Inferior parietal cortex (tissue), 1 donor: ENCODE data around the gene FNDC3B.
A peak's percentile ranks its signal among the peaks of the same experiment; 100 is the strongest.

Experiments used
- DNase-seq: peaks from one replicate; pipeline ENCODE4 v3.0.0-alpha.2; 2016; ENCODE audit errors: extremely low spot score

The FNDC3B gene

DNA sequence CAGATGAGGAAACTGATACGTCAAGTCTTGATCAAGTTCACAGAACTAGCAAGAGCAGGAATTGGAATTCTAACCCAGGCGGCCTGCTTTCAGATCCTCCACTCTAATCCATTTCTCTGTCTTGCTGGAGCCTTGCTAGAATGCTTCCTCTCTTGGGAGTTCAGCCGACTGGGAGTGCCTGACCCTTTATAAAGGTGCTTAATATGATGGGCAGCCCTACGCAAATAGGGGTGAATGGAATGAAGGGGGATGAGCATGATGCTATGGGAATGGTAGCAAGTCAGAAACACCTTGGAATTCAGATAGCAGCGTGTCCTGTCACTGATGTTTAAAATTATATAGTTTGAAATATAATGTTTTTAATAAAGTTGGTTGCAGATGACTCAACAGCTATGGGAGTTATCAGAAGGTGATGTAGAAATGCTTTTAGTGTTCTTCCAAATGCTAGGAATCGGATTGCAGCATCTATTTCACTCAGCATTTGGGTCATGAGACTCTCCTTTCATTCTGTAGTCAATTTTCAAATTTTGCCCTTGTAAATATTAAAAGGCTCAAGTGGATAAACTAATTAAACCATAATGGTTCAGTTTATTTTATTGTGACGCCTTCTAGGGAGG, 150.7 kb downstream of the FNDC3B start:
- DNase-seq = no peak

DNA sequence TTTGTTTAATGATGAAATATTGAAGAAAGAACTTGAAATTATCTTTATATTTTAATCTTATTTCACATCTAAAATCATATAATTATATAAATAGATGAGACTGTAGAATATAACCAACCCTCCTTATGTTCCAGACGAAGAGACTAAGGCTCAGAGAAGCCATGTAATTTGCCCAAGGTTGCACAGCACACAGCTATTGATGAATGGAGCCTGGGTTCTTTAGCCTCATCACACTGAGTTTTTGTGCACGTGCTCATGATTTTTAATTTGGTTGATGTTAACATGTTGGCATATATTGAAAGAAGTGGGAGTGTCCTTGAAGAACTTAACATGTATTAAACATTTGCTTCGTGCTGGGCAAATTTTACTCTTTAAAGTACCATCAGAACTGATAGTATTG, 151.6 kb downstream of the FNDC3B start:
- no peak for DNase-seq

DNA sequence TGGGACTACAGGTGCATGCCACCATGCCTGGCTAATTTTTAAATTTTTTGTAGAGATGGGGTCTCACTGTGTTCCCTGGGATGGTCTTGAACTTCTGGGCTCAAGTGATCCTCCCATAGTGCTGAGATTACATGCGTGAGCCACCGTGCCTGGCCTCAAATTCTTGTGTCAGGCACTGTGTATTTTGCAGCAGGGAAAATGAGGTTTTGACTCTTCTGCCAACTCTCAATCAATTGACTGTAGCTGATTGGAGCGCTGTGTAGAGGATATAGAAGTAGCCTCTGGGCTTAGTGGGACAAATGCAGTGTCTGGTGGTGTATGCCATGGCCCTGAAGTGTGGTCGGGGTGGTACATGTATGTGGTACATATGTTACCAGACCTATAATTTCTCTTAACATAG, 152.3 kb downstream of the FNDC3B start:
- DNase-seq = no peak

DNA sequence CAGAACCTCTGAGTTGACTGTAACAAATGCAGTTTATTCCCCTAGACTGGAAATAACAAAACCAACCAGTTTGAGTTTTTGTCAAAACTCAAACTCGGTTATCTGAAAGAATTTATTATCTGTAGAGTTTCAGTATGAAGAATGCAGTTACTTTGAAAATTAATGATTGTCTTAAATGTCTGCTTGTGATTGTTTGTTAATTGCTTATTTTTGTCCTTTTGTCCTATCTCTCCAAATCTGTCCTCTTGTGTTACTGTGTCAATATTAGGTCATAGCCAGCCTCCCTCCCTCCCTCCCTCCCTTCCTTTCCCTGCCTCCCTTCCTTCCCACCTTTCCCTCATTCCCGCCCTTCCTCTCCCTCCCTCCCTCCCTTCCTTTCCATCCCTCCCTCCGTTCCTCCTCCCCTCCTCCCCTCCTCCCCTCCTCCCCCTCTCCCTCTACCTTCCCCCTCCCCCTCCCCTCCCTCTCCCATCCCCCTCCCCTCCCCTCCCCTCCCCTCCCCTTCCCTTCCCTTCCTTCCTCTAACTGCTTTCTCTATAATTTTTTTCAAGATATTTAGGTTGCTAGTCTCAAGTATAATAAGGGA, 153.5 kb downstream of the FNDC3B start:
- no peak for DNase-seq

DNA sequence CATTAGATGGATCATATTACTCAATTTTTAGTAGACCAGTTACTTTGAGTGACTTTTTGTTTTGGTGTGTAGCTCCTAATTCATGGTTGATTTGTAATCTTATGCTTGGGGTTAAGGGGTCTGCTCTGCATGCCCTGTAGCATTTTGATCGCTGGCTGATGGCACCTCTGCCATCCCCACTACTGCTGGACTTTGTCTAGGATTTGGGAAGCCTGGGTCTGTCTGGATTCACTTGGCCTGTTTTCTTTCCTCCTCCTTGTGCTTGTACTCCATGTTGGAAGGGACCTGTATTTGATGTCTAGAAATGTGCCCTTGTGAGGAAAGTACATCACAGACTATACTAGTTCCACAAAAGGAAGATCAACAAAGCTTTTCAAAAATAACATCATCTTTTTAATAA, 154.1 kb downstream of the FNDC3B start:
- no peak for DNase-seq

DNA sequence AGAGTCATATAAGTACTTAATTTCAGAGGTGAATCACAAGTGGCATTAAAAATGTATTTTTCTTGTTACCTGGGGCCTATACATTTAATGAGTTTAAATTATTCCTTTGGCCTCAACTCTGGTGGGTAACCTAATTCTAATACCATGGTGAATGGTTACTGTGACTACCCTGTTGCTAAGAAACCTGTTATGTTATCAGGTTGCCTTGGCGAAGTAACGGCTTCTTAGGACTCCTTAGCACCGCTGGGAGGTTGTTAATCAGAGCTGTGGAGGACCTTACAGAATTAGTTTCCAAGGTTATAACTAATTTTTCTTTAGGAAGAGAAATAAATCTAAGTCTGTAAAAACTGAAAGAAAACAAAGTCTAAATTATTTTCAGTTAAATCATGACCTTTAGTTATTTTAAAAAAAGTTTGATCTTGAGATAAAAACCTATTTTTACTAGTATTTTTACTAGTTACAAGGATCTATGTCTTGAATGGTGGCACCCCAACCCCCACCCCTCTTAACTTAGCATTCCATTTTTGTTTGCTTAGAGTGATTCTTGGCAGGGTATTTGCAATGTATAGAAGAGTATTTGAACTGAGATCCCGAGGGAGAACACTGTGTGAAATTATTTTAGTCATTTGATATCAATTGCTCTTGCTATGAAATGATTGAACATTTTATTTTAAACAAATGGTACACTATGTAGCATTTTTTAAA, 155.5 kb downstream of the FNDC3B start:
- no peak for DNase-seq

DNA sequence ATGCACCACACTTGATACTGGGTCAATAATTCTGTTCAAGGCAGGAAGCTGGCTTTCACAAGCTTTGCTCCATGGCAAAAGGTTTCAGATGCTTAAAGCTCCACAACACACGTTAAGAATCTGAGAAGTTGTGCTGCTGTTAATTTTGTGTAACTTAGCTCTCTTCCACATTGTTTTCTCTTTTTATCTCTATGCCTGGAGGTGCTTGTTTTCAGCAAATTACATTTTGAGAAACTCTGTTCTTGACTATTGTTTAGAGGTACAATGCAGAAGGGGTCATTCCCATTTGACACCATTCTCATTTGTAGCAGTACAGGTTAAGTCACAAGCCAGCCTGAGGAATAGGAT, 156.0 kb downstream of the FNDC3B start:
- no peak for DNase-seq

DNA sequence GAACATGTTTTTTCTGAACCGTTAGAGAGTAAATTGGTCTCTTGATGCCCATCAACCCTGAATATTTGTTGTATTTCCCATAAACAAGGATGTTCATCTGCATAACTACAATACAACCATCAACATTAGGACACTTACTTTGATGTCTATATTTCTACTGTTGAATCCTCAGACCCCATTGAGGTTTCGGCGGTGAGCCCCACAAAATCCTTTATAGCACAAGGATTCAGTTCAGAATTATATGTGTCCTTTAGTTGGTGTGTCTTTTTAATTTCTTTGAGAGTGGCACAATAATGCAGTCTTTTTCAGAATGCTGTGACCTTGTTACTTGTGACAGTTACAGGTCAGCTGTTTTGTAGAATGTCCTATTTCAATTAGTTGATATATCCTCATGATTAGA, 158.0 kb downstream of the FNDC3B start:
- DNase-seq = no peak

DNA sequence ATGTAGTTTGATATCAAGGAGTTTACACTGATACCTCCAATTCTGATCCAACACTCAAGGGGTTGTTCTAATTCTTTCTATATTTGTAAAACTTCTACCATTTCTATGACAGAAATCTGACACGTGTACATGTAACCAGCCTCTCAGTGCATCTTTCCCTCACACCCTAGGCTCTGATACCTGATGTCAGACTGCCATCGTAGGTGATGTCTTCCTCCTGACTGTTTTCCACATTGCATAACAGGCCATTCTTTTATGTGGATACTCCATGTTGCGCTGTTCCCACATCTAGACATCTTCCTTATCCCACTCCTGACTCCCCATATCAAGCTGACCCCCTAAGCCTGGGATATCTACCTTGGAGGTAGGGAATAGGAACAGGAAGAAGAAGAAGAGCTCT, 159.1 kb downstream of the FNDC3B start:
- DNase-seq = no peak

DNA sequence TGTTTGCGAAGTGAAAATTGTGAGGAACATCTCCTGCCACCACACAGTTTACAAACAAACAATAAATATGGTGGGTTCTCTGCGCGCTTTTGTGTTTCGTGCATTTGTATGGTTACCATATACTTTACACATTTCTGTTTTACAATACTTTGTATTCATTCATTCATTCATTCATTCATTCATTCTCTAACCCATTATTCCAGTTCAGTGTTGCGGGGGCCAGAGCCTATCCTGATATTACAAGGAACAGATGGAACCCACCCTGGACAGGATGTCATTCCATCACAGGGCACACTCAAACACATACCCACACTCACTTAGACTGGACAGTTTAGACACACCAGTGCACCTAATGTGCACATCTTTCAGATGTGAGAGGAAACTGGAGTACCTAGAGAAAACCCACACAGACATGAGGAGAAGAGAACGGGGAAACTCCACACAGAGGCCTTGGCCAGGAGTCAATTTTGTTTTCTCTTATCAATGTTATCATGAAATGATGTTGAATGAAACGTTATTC, 160.5 kb downstream of the FNDC3B start:
- no peak for DNase-seq

DNA sequence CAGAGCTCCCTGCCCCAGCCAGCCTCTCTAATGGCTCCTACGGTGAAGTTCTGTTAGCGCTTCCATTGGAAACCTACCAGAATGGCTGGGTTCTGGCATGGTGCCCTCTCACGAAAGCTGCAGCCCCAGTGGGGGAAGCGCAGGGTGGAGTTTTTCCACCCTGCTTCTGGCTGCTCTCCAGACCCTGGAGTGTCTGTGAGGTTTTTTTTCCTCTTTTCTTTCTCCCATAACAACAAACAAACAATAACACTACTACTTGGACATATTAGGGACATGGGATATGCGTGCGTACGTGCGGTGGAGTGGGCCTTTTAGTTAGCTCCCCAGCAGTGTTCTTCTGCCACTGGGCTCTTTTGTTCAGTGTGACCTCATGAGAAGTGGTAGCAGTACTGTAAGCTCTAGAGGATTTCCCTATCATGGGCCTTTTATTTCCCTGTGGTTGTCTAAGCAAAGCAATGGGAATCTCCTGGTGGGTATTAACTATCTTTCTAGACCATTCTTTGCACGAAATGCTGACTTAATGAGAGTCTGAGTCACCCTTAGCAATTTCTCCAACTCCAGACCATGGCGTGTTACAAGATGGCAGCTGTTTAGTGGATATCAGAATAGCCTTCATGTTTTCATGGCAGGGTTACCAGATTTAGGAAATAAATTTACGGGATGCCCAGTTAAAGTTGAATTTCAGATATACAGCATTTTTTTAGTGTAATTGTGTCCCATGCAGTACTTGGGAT, 161.9 kb downstream of the FNDC3B start:
- no peak for DNase-seq

DNA sequence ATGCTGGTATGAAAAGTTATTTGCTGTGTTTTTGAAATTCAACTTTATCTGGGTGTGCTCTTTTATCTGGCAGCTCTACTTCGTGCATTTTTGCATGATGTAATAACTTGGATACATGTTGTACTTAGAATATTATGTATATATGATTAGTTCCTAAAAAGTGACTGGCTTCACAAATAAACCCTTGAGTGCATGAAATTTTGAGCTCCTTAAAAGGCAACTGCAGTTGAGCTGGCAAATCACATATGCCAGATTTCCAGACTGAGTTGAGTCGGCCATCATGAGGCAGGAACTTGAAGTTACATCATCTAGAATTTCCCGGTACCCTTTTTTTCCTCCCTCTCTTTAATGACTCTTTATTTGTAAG, 162.5 kb downstream of the FNDC3B start:
- DNase-seq = no peak

DNA sequence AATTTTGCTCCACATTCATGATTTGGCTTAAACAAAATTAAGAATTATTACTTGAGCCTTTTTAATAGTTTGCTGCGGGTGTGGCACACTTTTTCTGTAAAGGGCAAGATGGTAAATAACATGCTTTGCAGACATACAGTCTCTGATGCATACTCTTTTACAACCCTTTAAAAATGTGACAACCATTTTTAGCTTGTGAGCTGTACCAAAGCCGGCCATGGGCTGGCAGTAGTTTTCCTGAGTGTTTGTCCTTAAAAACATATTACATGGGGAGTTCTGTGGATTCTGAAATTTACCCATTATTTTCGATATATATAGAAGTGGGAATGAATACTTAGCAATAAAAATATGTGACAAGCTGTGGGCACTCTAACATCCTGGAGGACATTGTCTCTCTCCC, 163.4 kb downstream of the FNDC3B start:
- no peak for DNase-seq

DNA sequence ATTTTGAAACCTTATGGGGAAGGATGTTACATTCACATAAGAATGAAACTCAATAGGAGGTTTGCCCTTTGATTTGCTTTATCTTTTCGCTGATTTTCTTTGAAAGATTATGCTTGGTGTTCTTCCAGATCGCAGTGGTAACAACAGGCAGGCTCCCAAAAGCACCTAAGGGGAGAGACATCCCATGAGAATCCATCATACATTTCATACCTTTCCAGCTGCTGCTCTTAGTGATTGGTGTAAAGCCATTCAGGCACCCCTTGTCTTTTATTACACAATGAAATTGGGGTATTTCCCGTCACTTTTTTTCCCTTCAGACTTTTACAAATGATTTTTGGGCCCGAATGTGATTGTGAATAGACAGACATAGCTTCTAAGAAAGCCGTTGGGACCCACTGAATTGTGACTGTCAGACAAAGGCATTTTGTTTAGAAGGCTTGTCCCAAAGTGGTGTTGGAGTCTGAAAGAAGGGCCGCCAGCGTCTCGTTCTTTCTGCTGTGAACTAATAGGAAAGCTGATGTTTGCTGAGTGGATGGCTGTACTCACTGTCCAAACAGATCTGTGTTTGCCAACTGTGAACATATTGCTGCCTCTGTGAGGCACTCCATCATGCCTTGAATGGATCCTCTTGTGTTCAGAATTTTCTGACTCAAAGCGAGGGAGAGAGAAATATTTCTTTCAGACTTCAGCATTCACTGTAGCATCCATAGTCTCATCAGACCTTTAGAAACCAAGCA, 164.3 kb downstream of the FNDC3B start:
- DNase-seq = peak; percentile 70

DNA sequence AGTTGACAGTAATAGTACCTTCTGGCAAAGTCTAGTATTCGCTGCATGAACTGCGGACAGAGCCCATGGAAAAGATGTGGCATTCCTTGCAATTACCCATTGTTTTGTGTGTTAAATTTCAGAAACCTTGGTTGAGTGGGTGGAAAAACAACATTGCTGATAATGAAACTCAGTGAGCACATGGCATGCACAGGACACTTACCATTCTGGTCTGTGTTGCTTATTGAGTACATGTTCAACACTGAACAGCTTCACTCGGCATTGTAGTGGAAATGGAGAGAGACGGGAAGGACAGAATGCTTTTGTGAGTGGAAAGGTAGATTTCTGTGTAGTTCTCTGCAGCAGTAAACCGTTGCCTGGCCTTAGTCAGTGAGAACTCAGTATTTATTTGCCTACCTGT, 165.3 kb downstream of the FNDC3B start:
- DNase-seq = no peak

DNA sequence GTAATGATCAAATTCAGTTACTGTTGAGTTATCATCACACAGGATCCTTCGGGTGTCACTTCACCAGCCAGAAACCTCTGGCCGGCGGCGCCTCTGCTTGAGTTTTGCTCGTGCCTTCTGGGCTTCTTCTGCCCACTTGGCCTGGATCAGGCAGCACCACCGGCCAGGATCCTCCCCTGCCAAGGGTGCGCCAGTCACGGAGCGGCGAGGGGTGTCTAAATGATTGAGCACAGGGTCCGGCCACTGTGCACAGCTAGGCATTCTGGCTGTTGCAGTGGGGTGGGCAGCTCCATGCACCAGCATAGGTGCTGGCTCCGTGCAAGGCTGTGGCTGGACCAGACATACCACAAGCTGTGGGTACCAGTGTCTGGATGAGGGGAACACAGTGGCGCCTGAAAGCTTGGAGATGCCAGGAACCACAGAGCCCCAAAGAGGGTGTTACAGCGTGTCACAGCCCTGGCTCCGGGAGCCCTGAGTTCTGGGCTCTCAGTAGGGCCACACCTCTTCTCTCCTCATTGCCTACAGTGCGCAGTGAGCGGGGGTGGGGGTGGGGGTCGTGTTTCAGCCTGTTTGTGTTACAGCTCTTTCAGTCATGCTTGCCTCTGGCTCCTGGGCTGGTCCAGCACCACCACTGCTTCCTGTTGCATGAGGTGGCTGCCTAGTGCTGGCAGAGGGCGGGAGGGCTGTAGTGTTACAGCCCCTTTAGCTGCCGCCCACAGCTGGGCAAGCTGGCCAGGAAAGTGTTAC, 169.4 kb downstream of the FNDC3B start:
- DNase-seq = no peak

DNA sequence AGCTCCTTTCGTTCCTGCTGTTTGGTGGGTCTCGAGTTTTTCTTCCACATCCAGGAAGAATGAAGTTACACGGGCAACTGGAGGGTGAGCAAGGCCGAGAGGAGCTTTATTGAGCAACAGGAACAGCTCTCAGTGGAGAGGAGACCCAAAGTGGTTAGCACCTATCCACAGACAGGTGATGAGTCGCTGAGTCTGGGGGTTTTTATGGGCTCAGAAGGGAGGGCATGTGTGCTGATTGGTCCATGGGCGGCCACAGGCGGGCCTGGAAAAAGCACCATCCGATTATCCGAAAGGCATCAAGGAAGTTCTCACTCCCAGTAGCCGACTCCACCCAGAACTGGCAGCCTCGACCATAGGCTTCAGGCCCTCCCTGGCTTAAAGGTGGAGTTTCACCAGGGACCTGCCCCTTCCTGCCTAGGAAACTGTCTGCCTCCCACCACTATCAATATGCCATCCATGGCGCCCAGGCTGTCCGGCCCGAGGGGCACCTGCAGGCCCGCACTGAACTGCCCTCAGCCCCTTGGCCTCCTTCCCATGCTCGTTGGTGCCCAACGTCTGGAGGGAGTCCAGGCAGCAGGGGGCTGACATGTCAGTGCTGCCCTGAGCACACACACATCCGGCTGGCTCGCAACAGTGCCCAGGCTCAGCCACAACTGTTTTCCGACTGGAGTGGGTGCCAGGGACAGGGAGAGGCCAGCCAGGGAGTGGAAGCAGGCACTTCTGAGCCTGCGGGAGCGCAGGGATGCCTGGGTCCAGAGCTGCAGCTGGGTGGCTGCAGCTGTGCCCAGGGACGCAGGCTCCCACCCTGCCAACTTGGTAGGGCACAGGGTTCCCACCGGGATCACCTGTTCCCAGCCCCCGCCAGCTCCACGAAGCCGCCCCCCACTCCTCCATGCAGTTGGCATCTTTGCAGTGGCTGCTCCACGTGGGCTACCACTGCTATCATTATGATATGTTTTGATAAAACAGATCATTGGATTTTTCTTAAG, 170.2 kb downstream of the FNDC3B start:
- DNase-seq = no peak

DNA sequence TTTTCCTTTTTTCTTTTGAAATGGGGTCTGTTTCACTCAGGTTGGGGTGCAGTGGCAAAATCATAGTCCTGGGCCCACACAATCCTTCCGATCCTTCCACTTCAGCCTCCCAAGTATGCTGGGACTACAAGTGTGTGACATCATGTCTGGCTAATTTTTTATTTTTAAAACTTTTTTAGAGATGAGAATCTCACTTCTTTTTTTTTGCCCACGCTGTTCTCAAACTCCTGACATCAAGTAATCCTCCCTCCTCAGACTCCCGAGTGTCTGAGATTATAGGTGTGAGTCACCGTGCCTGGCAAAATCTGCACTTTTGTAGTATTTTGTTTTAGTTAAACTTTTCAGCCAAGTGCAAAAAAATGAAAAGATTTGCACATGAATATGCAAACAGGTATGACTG, 171.0 kb downstream of the FNDC3B start:
- no peak for DNase-seq

DNA sequence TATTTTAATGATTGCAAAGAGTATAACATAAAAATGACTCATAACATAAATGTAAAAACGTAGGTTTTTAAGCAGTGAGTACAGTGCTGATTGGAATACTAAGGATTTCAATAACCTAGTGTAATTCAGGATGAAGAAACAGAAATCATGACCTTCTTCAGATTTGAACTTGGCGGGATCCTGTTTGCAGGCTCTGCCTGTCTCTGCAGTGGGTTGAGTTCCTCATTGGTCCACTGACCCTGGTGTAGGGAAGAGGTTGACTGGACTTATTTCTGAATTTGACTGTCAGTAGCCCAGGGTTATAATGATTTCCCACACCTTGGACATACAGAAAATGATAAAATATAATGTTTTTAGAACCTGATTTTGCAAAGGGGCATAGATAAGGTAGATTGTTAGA, 171.7 kb downstream of the FNDC3B start:
- no peak for DNase-seq

DNA sequence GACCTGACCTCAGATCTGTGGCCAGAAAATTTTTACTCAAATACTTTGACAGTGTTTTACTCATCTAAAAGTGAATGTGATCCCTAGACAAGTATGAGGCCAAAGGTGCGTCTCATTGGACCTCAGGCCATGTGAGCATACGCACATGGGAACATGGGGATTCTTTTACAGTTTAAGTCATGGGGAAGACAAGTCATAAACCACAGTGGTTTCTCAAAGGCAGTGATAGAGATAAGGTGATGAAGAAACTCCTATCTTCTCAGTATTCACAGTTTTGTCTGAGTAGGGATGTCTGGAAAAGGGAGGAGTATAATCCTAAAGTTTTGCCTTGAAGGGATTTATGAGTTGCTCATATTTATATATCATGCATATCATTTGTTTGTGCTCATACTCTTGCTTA, 173.8 kb downstream of the FNDC3B start:
- no peak for DNase-seq
